ENCODE measurements around the gene ATF7IP.
A peak's percentile ranks its signal among the peaks of the same experiment; 100 is the strongest.
"Not testable (repeated sequence)": the region's sequence is repeated elsewhere in the genome, so short reads cannot be mapped to it uniquely, and the experiment has no call there.

ATF7IP gene

GRCh38 chr12:14365294-14366208 lies at the start of gene ATF7IP:
TSS of gene ATF7IP (plus strand) at chr12:14365682. CDS start at chr12:14423916, 58,234 bp downstream.
- DNase-seq: peak; percentile 90

- DNase-seq: no peak
Observed at GRCh38 chr12:14317362-14318146, 47.9 kb upstream of the ATF7IP start.

GRCh38 chr12:14319704-14320427 lies 45.6 kb upstream of the ATF7IP start:
- DNase-seq: not testable (repeated sequence)

- DNase-seq: no peak
Observed at GRCh38 chr12:14322403-14322802, 43.1 kb upstream of the ATF7IP start.

- no peak for DNase-seq
Observed at GRCh38 chr12:14325716-14326343, 39.7 kb upstream of the ATF7IP start.

- DNase-seq: no peak
Observed at GRCh38 chr12:14326699-14327098, 38.8 kb upstream of the ATF7IP start.

- no peak for DNase-seq
Observed at GRCh38 chr12:14327711-14328110, 37.8 kb upstream of the ATF7IP start.

- DNase-seq: no peak
Observed at GRCh38 chr12:14332482-14332881, 33.0 kb upstream of the ATF7IP start.

- DNase-seq: no peak
Observed at GRCh38 chr12:14340371-14340770, 25.1 kb upstream of the ATF7IP start.

- not testable (repeated sequence) for DNase-seq
Observed at GRCh38 chr12:14351524-14351923, 14.0 kb upstream of the ATF7IP start.

GRCh38 chr12:14352066-14352465 lies 13.4 kb upstream of the ATF7IP start:
- DNase-seq: not testable (repeated sequence)

GRCh38 chr12:14354665-14355064 lies 10.8 kb upstream of the ATF7IP start:
- DNase-seq: not testable (repeated sequence)

- no peak for DNase-seq
Observed at GRCh38 chr12:14356147-14356546, 9.3 kb upstream of the ATF7IP start.

GRCh38 chr12:14357486-14357885 lies 8.0 kb upstream of the ATF7IP start:
- no peak for DNase-seq

GRCh38 chr12:14362352-14362751 lies 3.1 kb upstream of the ATF7IP start:
- DNase-seq: no peak

- no peak for DNase-seq
Observed at GRCh38 chr12:14364583-14365271, 755 bp upstream of the ATF7IP start.

GRCh38 chr12:14366209-14367039 lies 942 bp downstream of the ATF7IP start:
- no peak for DNase-seq

GRCh38 chr12:14367040-14367661 lies 1.7 kb downstream of the ATF7IP start:
- no peak for DNase-seq

GRCh38 chr12:14369311-14369710 lies 3.8 kb downstream of the ATF7IP start:
- no peak for DNase-seq

GRCh38 chr12:14373217-14373616 lies 7.7 kb downstream of the ATF7IP start:
- DNase-seq: no peak

- no peak for DNase-seq
Observed at GRCh38 chr12:14379508-14379907, 14.0 kb downstream of the ATF7IP start.
